ENCODE measurements around the gene TMEM63C.

TMEM63C gene

GRCh38 chr14:77208979-77209318, 27.4 kb downstream of the TMEM63C start:
- WGBS (ENCODE audit: insufficient coverage, insufficient read length) = no CpG with 5 or more reads among the region's 5 CpGs
- Histone ChIP-seq H3K4me1 (ENCODE audit: control insufficient read depth, insufficient read depth, low read length) (no peaks in the 10 kb centered on the region), H3K9me3 (ENCODE audit: control insufficient read depth, insufficient read depth, low read length) (no peaks in the 10 kb centered on the region), H3K4me3 (ENCODE audit: low read length) (no peak overlapping the region), H3K27me3 (ENCODE audit: control insufficient read depth, insufficient read depth, low read length) (no peaks in the 10 kb centered on the region), H3K27ac (ENCODE audit: low read length) (no peak overlapping the region), H3K36me3 (ENCODE audit: control insufficient read depth, insufficient read depth, low read length) (no peaks in the 10 kb centered on the region)
- DNase-seq (ENCODE audit: low read depth, low spot score) = no peak

GRCh38 chr14:77212097-77212870, 30.7 kb downstream of the TMEM63C start:
- H3K4me1 ChIP-seq (ENCODE audit: control insufficient read depth, insufficient read depth, low read length) = no peaks in the 10 kb centered on the region
- no peak overlapping the region for H3K4me3 ChIP-seq (ENCODE audit: low read length)
- no peaks in the 10 kb centered on the region for H3K27me3 ChIP-seq (ENCODE audit: control insufficient read depth, insufficient read depth, low read length)
- WGBS (ENCODE audit: insufficient coverage, insufficient read length) = no CpG with 5 or more reads among the region's 4 CpGs
- DNase-seq (ENCODE audit: low read depth, low spot score) = no peak
- H3K27ac ChIP-seq (ENCODE audit: low read length) = no peak overlapping the region
- H3K9me3 ChIP-seq (ENCODE audit: control insufficient read depth, insufficient read depth, low read length) = no peaks in the 10 kb centered on the region
- no peaks in the 10 kb centered on the region for H3K36me3 ChIP-seq (ENCODE audit: control insufficient read depth, insufficient read depth, low read length)

GRCh38 chr14:77212943-77213678, 31.5 kb downstream of the TMEM63C start:
- H3K4me3 ChIP-seq (ENCODE audit: low read length) = no peak overlapping the region
- H3K9me3 ChIP-seq (ENCODE audit: control insufficient read depth, insufficient read depth, low read length) = no peaks in the 10 kb centered on the region
- no peaks in the 10 kb centered on the region for H3K27me3 ChIP-seq (ENCODE audit: control insufficient read depth, insufficient read depth, low read length)
- no peak for DNase-seq (ENCODE audit: low read depth, low spot score)
- H3K36me3 ChIP-seq (ENCODE audit: control insufficient read depth, insufficient read depth, low read length) = no peaks in the 10 kb centered on the region
- no peak overlapping the region for H3K27ac ChIP-seq (ENCODE audit: low read length)
- H3K4me1 ChIP-seq (ENCODE audit: control insufficient read depth, insufficient read depth, low read length) = no peaks in the 10 kb centered on the region
- WGBS (ENCODE audit: insufficient coverage, insufficient read length) = no CpG with 5 or more reads among the region's 17 CpGs

GRCh38 chr14:77213679-77214016, 32.0 kb downstream of the TMEM63C start:
- no peak for DNase-seq (ENCODE audit: low read depth, low spot score)
- Histone ChIP-seq H3K27me3 (ENCODE audit: control insufficient read depth, insufficient read depth, low read length) (no peaks in the 10 kb centered on the region), H3K9me3 (ENCODE audit: control insufficient read depth, insufficient read depth, low read length) (no peaks in the 10 kb centered on the region), H3K27ac (ENCODE audit: low read length) (no peak overlapping the region), H3K36me3 (ENCODE audit: control insufficient read depth, insufficient read depth, low read length) (no peaks in the 10 kb centered on the region), H3K4me3 (ENCODE audit: low read length) (no peak overlapping the region), H3K4me1 (ENCODE audit: control insufficient read depth, insufficient read depth, low read length) (peaks cover under 1% of the 10 kb centered on the region; the same call in 1 of the 2 replicates)
- WGBS (ENCODE audit: insufficient coverage, insufficient read length) = no CpG with 5 or more reads among the region's 6 CpGs

GRCh38 chr14:77214216-77214615, 32.6 kb downstream of the TMEM63C start:
- no peak overlapping the region for H3K27ac ChIP-seq (ENCODE audit: low read length)
- WGBS (ENCODE audit: insufficient coverage, insufficient read length) = no CpG with 5 or more reads among the region's 7 CpGs
- no peaks in the 10 kb centered on the region for H3K36me3 ChIP-seq (ENCODE audit: control insufficient read depth, insufficient read depth, low read length)
- peaks cover 2% of the 10 kb centered on the region; the same call in 1 of the 2 replicates for H3K4me1 ChIP-seq (ENCODE audit: control insufficient read depth, insufficient read depth, low read length)
- no peaks in the 10 kb centered on the region for H3K27me3 ChIP-seq (ENCODE audit: control insufficient read depth, insufficient read depth, low read length)
- DNase-seq (ENCODE audit: low read depth, low spot score) = no peak
- H3K9me3 ChIP-seq (ENCODE audit: control insufficient read depth, insufficient read depth, low read length) = no peaks in the 10 kb centered on the region
- H3K4me3 ChIP-seq (ENCODE audit: low read length) = no peak overlapping the region

- Histone ChIP-seq H3K36me3 (ENCODE audit: control insufficient read depth, insufficient read depth, low read length) (no peaks in the 10 kb centered on the region), H3K4me1 (ENCODE audit: control insufficient read depth, insufficient read depth, low read length) (peaks cover 11% of the 10 kb centered on the region), H3K27me3 (ENCODE audit: control insufficient read depth, insufficient read depth, low read length) (no peaks in the 10 kb centered on the region), H3K4me3 (ENCODE audit: low read length) (no peak overlapping the region), H3K27ac (ENCODE audit: low read length) (no peak overlapping the region), H3K9me3 (ENCODE audit: control insufficient read depth, insufficient read depth, low read length) (no peaks in the 10 kb centered on the region)
- no peak for DNase-seq (ENCODE audit: low read depth, low spot score)
- WGBS (ENCODE audit: insufficient coverage, insufficient read length) = no CpG with 5 or more reads among the region's 3 CpGs
These were observed 36.0 kb downstream of the TMEM63C start for GRCh38 chr14:77217551-77217950.

GRCh38 chr14:77219591-77219990, 38.0 kb downstream of the TMEM63C start:
- Histone ChIP-seq H3K27ac (ENCODE audit: low read length) (no peak overlapping the region), H3K36me3 (ENCODE audit: control insufficient read depth, insufficient read depth, low read length) (no peaks in the 10 kb centered on the region), H3K27me3 (ENCODE audit: control insufficient read depth, insufficient read depth, low read length) (no peaks in the 10 kb centered on the region), H3K4me1 (ENCODE audit: control insufficient read depth, insufficient read depth, low read length) (peaks cover 20% of the 10 kb centered on the region), H3K9me3 (ENCODE audit: control insufficient read depth, insufficient read depth, low read length) (no peaks in the 10 kb centered on the region), H3K4me3 (ENCODE audit: low read length) (no peak overlapping the region; the same call in 1 of the 2 replicates)
- no CpG with 5 or more reads among the region's 10 CpGs for WGBS (ENCODE audit: insufficient coverage, insufficient read length)
- DNase-seq (ENCODE audit: low read depth, low spot score) = no peak

- Histone ChIP-seq H3K36me3 (ENCODE audit: control insufficient read depth, insufficient read depth, low read length) (no peaks in the 10 kb centered on the region), H3K27me3 (ENCODE audit: control insufficient read depth, insufficient read depth, low read length) (no peaks in the 10 kb centered on the region), H3K27ac (ENCODE audit: low read length) (no peak overlapping the region), H3K4me1 (ENCODE audit: control insufficient read depth, insufficient read depth, low read length) (peaks cover 20% of the 10 kb centered on the region), H3K9me3 (ENCODE audit: control insufficient read depth, insufficient read depth, low read length) (no peaks in the 10 kb centered on the region), H3K4me3 (ENCODE audit: low read length) (no peak overlapping the region)
- WGBS (ENCODE audit: insufficient coverage, insufficient read length) = no CpG with 5 or more reads among the region's 24 CpGs
- DNase-seq (ENCODE audit: low read depth, low spot score) = no peak
These were observed 38.8 kb downstream of the TMEM63C start for GRCh38 chr14:77220246-77221017.

- no peaks in the 10 kb centered on the region for H3K27me3 ChIP-seq (ENCODE audit: control insufficient read depth, insufficient read depth, low read length)
- H3K4me3 ChIP-seq (ENCODE audit: low read length) = no peak overlapping the region
- peaks cover 20% of the 10 kb centered on the region for H3K4me1 ChIP-seq (ENCODE audit: control insufficient read depth, insufficient read depth, low read length)
- H3K27ac ChIP-seq (ENCODE audit: low read length) = no peak overlapping the region
- no peaks in the 10 kb centered on the region for H3K9me3 ChIP-seq (ENCODE audit: control insufficient read depth, insufficient read depth, low read length)
- 100% methylated on average over 6 of the region's 23 CpGs for WGBS (ENCODE audit: insufficient coverage, insufficient read length)
- DNase-seq (ENCODE audit: low read depth, low spot score) = no peak
- H3K36me3 ChIP-seq (ENCODE audit: control insufficient read depth, insufficient read depth, low read length) = no peaks in the 10 kb centered on the region
These were observed 39.8 kb downstream of the TMEM63C start for GRCh38 chr14:77221241-77221871.

- Histone ChIP-seq H3K27ac (ENCODE audit: low read length) (no peak overlapping the region), H3K4me3 (ENCODE audit: low read length) (no peak overlapping the region), H3K27me3 (ENCODE audit: control insufficient read depth, insufficient read depth, low read length) (no peaks in the 10 kb centered on the region), H3K9me3 (ENCODE audit: control insufficient read depth, insufficient read depth, low read length) (no peaks in the 10 kb centered on the region), H3K4me1 (ENCODE audit: control insufficient read depth, insufficient read depth, low read length) (peaks cover 20% of the 10 kb centered on the region), H3K36me3 (ENCODE audit: control insufficient read depth, insufficient read depth, low read length) (no peaks in the 10 kb centered on the region)
- no CpG with 5 or more reads among the region's 10 CpGs for WGBS (ENCODE audit: insufficient coverage, insufficient read length)
- no peak for DNase-seq (ENCODE audit: low read depth, low spot score)
These were observed 41.1 kb downstream of the TMEM63C start for GRCh38 chr14:77222546-77223225.
